ENCODE results near the gene ATP1A2. TPM values are rescaled to one million over a fixed set of nuclear protein-coding genes. Genes with fewer than 3 reads are reported as not detected.

The ATP1A2 gene
- total and polyA plus RNA-seq, 10 of the 15 experiments (the other 5 are each of a cell fraction or from before 2014, with no cell fraction given): 0.15 TPM; not detected in 9

DNA sequence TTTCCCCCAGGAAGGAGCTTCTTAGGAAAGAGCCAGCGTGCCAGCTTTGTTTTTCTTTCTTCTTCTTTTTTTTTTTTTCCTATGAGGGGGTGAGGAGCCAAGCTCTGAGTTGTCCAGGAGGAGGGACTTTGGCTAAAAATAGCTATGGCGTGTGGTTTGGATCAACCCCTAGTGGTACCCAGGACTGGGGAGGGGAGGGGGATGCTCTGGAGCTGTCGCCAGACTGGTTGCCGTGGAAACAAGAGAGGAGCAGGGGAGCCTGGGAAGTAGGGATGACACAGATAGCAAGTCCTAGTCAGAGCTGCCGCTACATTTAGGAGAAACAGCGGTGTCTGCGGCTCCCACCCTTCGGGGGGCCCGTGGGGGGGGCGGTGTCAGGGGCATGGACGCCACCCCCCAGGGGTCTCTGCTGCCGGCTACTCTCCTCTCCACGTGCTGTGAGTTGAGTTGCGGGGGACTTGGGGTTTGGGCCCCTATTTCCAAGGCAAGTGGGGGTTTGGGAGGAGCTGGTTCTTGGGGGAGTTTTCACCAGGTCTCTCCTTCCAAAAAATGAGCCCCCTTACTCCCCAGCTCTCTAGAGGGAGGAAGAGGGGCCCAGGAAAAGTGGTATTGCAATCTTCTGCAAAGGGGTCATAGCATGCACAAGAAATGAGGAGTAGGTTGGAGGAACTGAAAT, 34.2 kb upstream of the ATP1A2 start, which contains the start of gene KCNJ9 (continued):
- TF ChIP-seq RELA (IDR thresholded peaks at IDR 0.05; ENCODE audit: borderline replicate concordance, partially characterized antibody): no peak
- no peak for TF ChIP-seq SMC3 (IDR thresholded peaks at IDR 0.05; ENCODE audit: borderline replicate concordance, low read length)
- no peak for TF ChIP-seq EGR1 (IDR thresholded peaks at IDR 0.05; ENCODE audit: borderline replicate concordance in 1 of 2, low read depth in 2 of 2, low read length in 2 of 2)

DNA sequence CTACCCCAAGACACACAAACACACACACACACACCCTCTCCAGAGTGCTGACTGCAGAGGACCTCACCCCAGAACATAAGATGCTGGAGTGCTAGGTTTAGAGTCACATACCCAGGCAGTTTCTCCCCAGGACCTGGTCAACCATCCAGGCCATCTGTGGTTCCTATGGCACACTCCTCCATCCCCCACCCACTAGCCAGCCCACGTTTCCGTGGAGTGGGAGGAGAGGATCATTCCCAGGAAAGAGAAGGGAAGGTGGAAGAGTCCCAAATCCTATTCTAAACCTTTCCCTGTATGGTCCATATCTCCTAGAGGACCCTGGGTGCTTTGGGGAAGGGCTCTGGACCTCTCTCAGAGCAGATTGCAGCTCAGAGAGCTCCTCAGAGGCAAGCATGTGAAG, 33.1 kb upstream of the ATP1A2 start:
- intact Hi-C loops (cut with micrococcal nuclease; ENCODE audit: unreplicated experiment) (no loop called here), in situ Hi-C loops (cut with MboI) (no loop called here)
- Histone ChIP-seq H3K4me2 (ENCODE audit: control insufficient read depth, insufficient read depth) (no peak overlapping the region), H2AFZ (ENCODE audit: control insufficient read depth, low read depth, low read length) (no peak overlapping the region), H3K9me3 (replicated peaks; ENCODE audit: control insufficient read depth, insufficient read depth, low read length) (no peaks in the 10 kb centered on the region), H3K27me3 (replicated peaks in 1 of 2; ENCODE audit: control insufficient read depth in 2 of 2, insufficient read depth in 2 of 2, low read length in 1 of 2) (peaks cover 0 to 2% of the 10 kb centered on the region in 2 experiments; a peak in 3 of 4 replicates), H3K4me3 (no peak overlapping the region), H3K36me3 (ENCODE audit: control insufficient read depth in 2 of 2, insufficient read depth in 2 of 2, low read length in 1 of 2) (no peaks in the 10 kb centered on the region; a peak in 1 of 4 replicates), H4K20me1 (ENCODE audit: control insufficient read depth, insufficient read depth) (no peaks in the 10 kb centered on the region), H3K9ac (ENCODE audit: control insufficient read depth, insufficient read depth, low read length) (no peak overlapping the region), H3K4me1 (ENCODE audit: control insufficient read depth, insufficient read depth, low read length) (no peaks in the 10 kb centered on the region; the same call in 1 of the 2 replicates), H3K79me2 (ENCODE audit: control insufficient read depth, insufficient read depth, low read length) (no peaks in the 10 kb centered on the region), H3K27ac (ENCODE audit: control insufficient read depth, insufficient read depth) (no peak overlapping the region)
- ChIA-PET RAD21 (ENCODE audit: unreplicated experiment) (no interaction called here), SMC1A (ENCODE audit: uncharacterized antibody, unreplicated experiment) (interaction anchor here (8.9 kb wide), 1 partner anchor 36 kb away, joined by 89 read pairs; no protein-coding TSS in a partner anchor), POLR2A (no interaction called here), CTCF (interaction anchor here (0.9 to 49.8 kb wide), 4 partner anchors 2 to 294 kb away, joined by 4 to 1035 read pairs (median 542); partner anchors contain the start of genes IGSF8, KCNJ10 and KCNJ9)
- FAIRE-seq: no peak
- ATAC-seq: no peak
- no peak for DNase-seq (ENCODE audit: low read depth, low spot score)
- no TSS peak for BruUV-seq (replicated peaks)
- WGBS (ENCODE audit: insufficient coverage, insufficient replicate concordance, low lambda C conversion rate, missing lambda C conversion rate): 0% methylated on average over 2 of the region's 2 CpGs
- TF ChIP-seq FOXM1 (IDR thresholded peaks at IDR 0.05; ENCODE audit: low read depth, low read length) (no peak), PAX8 (IDR thresholded peaks at IDR 0.05) (no peak), ATF7 (IDR thresholded peaks at IDR 0.05; ENCODE audit: low read depth) (no peak), SREBF2 (IDR thresholded peaks at IDR 0.05; ENCODE audit: low read length) (no peak), MYB (IDR thresholded peaks at IDR 0.05; ENCODE audit: borderline replicate concordance, low read depth, low read length) (no peak), MEF2B (IDR thresholded peaks at IDR 0.05; ENCODE audit: partially characterized antibody, poor library complexity, severe bottlenecking) (no peak), CHD2 (IDR thresholded peaks at IDR 0.05; ENCODE audit: borderline replicate concordance, low read depth, low read length) (no peak), ZNF217 (IDR thresholded peaks at IDR 0.05) (no peak), NR2C2 (IDR thresholded peaks at IDR 0.05; ENCODE audit: borderline replicate concordance, control insufficient read depth, insufficient read length, low read depth) (no peak)
- TF ChIP-seq, protein P1, sequence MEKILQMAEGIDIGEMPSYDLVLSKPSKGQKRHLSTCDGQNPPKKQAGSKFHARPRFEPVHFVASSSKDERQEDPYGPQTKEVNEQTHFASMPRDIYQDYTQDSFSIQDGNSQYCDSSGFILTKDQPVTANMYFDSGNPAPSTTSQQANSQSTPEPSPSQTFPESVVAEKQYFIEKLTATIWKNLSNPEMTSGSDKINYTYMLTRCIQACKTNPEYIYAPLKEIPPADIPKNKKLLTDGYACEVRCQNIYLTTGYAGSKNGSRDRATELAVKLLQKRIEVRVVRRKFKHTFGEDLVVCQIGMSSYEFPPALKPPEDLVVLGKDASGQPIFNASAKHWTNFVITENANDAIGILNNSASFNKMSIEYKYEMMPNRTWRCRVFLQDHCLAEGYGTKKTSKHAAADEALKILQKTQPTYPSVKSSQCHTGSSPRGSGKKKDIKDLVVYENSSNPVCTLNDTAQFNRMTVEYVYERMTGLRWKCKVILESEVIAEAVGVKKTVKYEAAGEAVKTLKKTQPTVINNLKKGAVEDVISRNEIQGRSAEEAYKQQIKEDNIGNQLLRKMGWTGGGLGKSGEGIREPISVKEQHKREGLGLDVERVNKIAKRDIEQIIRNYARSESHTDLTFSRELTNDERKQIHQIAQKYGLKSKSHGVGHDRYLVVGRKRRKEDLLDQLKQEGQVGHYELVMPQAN (conservative IDR thresholded peaks at IDR 0.05): no peak
- TF ChIP-seq, protein P2, sequence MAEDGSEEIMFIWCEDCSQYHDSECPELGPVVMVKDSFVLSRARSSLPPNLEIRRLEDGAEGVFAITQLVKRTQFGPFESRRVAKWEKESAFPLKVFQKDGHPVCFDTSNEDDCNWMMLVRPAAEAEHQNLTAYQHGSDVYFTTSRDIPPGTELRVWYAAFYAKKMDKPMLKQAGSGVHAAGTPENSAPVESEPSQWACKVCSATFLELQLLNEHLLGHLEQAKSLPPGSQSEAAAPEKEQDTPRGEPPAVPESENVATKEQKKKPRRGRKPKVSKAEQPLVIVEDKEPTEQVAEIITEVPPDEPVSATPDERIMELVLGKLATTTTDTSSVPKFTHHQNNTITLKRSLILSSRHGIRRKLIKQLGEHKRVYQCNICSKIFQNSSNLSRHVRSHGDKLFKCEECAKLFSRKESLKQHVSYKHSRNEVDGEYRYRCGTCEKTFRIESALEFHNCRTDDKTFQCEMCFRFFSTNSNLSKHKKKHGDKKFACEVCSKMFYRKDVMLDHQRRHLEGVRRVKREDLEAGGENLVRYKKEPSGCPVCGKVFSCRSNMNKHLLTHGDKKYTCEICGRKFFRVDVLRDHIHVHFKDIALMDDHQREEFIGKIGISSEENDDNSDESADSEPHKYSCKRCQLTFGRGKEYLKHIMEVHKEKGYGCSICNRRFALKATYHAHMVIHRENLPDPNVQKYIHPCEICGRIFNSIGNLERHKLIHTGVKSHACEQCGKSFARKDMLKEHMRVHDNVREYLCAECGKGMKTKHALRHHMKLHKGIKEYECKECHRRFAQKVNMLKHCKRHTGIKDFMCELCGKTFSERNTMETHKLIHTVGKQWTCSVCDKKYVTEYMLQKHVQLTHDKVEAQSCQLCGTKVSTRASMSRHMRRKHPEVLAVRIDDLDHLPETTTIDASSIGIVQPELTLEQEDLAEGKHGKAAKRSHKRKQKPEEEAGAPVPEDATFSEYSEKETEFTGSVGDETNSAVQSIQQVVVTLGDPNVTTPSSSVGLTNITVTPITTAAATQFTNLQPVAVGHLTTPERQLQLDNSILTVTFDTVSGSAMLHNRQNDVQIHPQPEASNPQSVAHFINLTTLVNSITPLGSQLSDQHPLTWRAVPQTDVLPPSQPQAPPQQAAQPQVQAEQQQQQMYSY (CRISPR knock-in tag; IDR thresholded peaks at IDR 0.05): no peak
- TF ChIP-seq, protein P3, sequence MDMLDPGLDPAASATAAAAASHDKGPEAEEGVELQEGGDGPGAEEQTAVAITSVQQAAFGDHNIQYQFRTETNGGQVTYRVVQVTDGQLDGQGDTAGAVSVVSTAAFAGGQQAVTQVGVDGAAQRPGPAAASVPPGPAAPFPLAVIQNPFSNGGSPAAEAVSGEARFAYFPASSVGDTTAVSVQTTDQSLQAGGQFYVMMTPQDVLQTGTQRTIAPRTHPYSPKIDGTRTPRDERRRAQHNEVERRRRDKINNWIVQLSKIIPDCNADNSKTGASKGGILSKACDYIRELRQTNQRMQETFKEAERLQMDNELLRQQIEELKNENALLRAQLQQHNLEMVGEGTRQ (IDR thresholded peaks at IDR 0.05; ENCODE audit: borderline replicate concordance, low read depth, low read length): no peak
